Parathyroid adenoma (tissue), 2 donors: ENCODE data around the gene ZNF169.

Source experiments
- H2AFZ ChIP-seq: fragments of 300-600 bp; sonication (generic); one replicate; pipeline ENCODE4 v1.7.0; 2017; ENCODE audit warnings: antibody characterized with exemption, mild to moderate bottlenecking
- H3K27ac ChIP-seq: fragments of 300-600 bp; sonication (generic); one replicate; pipeline ENCODE4 v1.7.0; 2017
- H3K27me3 ChIP-seq: fragments of 300-600 bp; sonication (generic); one replicate; pipeline ENCODE4 v1.7.0; 2017; ENCODE audit warnings: low read length; ENCODE audit not compliant: control insufficient read depth, insufficient read depth
- H3K36me3 ChIP-seq: fragments of 300-600 bp; sonication (generic); one replicate; pipeline ENCODE4 v1.7.0; 2017; ENCODE audit warnings: low read length; ENCODE audit not compliant: control insufficient read depth, insufficient read depth
- H3K4me1 ChIP-seq: fragments of 300-600 bp; sonication (generic); one replicate; pipeline ENCODE4 v1.7.0; 2017; ENCODE audit warnings: control low read depth
- H3K4me2 ChIP-seq: fragments of 300-600 bp; sonication (generic); one replicate; pipeline ENCODE4 v1.7.0; 2017; ENCODE audit warnings: low read length
- H3K4me3 ChIP-seq: fragments of 300-600 bp; sonication (generic); one replicate; pipeline ENCODE4 v1.7.0; 2017; ENCODE audit warnings: low read depth, low read length
- H3K79me2 ChIP-seq: fragments of 300-600 bp; sonication (generic); one replicate; pipeline ENCODE4 v1.7.0; 2017; ENCODE audit warnings: control low read depth
- H3K9ac ChIP-seq: fragments of 300-600 bp; sonication (generic); one replicate; pipeline ENCODE4 v1.7.0; 2017; ENCODE audit warnings: mild to moderate bottlenecking
- H3K9me3 ChIP-seq: fragments of 300-600 bp; sonication (generic); one replicate; pipeline ENCODE4 v1.7.0; 2017; ENCODE audit warnings: low read length; ENCODE audit not compliant: control insufficient read depth
- TF ChIP-seq, protein P1 (sequence below): fragments of 300-600 bp; sonication (generic); IDR thresholded peaks from one replicate; pipeline ENCODE4 v1.7.0; 2017; ENCODE audit warnings: antibody characterized with exemption, mild to moderate bottlenecking
- donor health status: primary hyperparathyroidism.

The ZNF169 gene

DNA sequence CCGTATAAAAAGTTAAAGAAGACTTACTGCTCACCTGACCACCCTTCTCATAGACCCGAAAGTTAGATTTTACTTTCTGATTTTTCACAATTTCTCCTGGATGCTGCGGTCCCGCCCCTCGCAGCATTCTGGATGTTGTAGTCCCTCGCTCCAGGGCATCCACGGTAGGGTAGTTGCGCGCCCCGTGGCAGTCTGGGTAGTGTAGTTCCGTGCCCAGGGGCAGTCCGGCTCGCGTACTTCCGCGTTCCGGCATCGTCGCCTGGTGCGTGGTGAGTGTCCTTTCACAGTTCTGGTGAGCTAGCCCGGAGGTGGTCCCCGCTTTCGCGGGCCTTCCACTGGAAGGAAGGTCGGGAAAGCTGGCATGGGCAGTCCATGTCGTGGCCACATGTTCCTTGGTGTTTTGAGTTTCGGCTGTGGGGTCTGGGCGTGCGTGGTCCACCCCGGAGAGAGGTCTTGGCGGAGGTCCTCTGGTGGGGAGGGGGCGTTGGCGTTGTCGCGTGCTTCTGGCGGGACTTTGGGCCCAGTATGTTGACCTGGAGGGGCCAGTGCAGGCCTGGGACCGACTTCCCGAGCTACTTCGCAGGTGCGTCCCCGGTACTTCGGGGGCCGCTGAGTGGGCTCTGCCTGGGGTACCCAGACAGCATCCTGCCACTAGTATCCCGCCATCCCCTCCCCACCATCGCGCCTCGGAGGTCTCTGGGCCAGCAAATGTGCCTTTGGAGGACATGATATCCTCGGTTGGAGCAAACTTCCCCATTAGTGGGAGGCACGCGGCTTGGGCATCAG, at the start of gene ZNF169:
Gene ZNF169 (plus strand): TSS at position 222 of the 786 bp plus-strand sequence. CDS start 19,515 bp downstream, outside the sequence.
- Histone ChIP-seq H3K27ac (peak within 1 kb of the TSS; percentile 53), H3K4me3 (peak within 1 kb of the TSS; percentile 84), H3K27me3 (no peaks in the 10 kb centered on the region), H3K4me1 (no peaks in the 10 kb centered on the region), H3K36me3 (no peaks in the 10 kb centered on the region), H3K79me2 (no peaks in the 10 kb centered on the region), H3K9ac (peak within 1 kb of the TSS; percentile 67), H3K9me3 (no peaks in the 10 kb centered on the region), H3K4me2 (peak within 1 kb of the TSS; percentile 94), H2AFZ (peak within 1 kb of the TSS; percentile 84)
- TF ChIP-seq, protein P1, sequence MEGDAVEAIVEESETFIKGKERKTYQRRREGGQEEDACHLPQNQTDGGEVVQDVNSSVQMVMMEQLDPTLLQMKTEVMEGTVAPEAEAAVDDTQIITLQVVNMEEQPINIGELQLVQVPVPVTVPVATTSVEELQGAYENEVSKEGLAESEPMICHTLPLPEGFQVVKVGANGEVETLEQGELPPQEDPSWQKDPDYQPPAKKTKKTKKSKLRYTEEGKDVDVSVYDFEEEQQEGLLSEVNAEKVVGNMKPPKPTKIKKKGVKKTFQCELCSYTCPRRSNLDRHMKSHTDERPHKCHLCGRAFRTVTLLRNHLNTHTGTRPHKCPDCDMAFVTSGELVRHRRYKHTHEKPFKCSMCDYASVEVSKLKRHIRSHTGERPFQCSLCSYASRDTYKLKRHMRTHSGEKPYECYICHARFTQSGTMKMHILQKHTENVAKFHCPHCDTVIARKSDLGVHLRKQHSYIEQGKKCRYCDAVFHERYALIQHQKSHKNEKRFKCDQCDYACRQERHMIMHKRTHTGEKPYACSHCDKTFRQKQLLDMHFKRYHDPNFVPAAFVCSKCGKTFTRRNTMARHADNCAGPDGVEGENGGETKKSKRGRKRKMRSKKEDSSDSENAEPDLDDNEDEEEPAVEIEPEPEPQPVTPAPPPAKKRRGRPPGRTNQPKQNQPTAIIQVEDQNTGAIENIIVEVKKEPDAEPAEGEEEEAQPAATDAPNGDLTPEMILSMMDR = no peak

DNA sequence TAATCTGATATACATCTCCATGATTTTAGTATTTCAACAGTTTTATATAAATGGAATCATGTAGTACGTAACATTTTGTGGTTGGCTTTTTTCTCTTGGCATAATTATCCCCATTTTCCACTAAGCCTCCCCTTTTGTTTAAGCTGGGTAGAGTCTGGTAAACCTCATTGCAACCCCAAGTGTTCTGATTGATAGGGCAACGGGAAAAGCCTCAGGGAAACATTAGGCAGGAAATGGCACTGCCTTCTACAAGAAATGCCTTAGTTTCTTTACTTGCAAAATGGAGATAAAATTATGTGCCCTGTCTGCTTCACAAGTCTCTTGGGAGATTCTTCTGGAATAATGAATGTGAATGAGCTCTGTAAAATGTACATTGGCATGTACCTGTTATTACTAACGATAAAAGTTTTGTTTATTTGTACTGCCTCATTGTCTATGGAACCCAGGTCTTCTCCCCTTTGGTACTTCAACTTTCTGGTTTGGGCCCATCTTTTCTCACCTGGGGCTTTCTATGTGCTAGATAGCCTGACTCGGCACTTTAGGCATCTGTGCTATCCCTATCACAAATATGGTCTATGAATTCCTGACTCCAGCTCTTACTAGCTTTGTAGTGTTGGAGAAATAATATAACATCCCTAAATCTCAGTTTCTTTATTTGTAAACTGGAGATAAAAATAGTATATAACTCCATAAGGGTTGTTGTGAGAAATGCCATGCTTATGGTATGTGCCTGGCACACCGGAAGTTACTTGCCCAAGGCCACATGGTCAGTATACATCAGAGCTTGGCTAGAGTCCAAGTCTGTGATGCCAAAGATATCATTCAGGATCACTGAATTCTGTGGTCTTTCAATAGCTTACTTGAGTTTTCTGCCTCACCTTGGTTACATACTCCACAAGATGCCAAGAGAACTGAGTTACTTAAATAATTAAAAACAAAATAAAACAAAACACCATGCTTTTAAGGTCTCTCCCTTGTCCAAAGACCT, 48.2 kb upstream of the ZNF169 start:
- H3K27me3 ChIP-seq = no peaks in the 10 kb centered on the region
- peaks cover 3% of the 10 kb centered on the region for H3K79me2 ChIP-seq
- H3K4me1 ChIP-seq = no peaks in the 10 kb centered on the region
- H2AFZ ChIP-seq = no peak overlapping the region
- no peak overlapping the region for H3K4me3 ChIP-seq
- no peak overlapping the region for H3K9ac ChIP-seq
- no peaks in the 10 kb centered on the region for H3K36me3 ChIP-seq
- H3K4me2 ChIP-seq = no peak overlapping the region
- H3K9me3 ChIP-seq = no peaks in the 10 kb centered on the region
- no peak overlapping the region for H3K27ac ChIP-seq
- TF ChIP-seq, protein P1 = no peak

DNA sequence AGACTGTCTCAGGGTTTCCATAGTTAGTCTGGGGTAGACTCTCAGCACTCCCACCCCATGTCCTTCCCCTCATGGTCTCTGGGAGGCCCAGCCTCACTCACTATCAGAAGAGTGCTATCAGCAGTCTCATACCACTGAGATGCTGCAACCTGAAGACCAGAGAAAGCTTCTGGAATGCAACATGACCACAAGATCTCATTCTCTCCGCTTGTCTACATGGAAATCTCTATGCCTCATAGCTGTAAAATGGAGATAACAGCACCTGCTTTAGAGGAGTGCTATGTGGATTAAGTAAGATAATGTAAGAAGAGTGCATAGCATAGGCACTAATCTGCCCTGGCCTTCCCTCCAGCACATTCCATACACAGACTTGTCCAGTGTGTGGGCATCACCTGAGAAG, 47.0 kb upstream of the ZNF169 start:
- TF ChIP-seq, protein P1 = no peak
- Histone ChIP-seq H2AFZ (peak overlapping the region; percentile 45), H3K36me3 (no peaks in the 10 kb centered on the region), H3K4me1 (no peaks in the 10 kb centered on the region), H3K79me2 (peaks cover 3% of the 10 kb centered on the region), H3K27ac (no peak overlapping the region), H3K27me3 (no peaks in the 10 kb centered on the region), H3K4me2 (no peak overlapping the region), H3K9me3 (no peaks in the 10 kb centered on the region), H3K4me3 (no peak overlapping the region), H3K9ac (no peak overlapping the region)

DNA sequence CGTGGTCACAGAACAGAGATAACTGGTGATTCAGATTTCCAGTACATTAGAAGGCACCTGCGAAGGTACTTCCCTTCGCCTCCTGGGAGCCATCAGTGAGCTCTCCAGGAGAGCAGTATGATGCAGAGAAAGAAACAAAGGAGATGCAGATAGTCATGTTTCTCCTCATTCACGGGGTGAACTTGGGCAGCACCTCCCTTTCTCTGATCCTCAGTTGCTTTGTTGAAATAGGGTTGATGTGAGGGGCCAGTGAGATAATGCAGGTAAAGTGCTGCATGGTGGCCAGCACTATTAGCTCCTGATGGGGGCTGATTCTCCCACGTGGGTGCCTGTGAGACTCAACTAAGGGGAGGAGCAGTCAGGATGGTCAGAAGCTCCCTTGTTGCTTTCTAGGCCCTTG, 46.6 kb upstream of the ZNF169 start:
- H2AFZ ChIP-seq = peak overlapping the region; percentile 45
- no peaks in the 10 kb centered on the region for H3K36me3 ChIP-seq
- H3K4me3 ChIP-seq = no peak overlapping the region
- H3K79me2 ChIP-seq = peaks cover 3% of the 10 kb centered on the region
- no peaks in the 10 kb centered on the region for H3K27me3 ChIP-seq
- H3K9ac ChIP-seq = no peak overlapping the region
- H3K9me3 ChIP-seq = no peaks in the 10 kb centered on the region
- H3K4me2 ChIP-seq = no peak overlapping the region
- TF ChIP-seq, protein P1 = no peak
- no peaks in the 10 kb centered on the region for H3K4me1 ChIP-seq
- H3K27ac ChIP-seq = no peak overlapping the region
